ENCODE data around the gene CST1.
"Not testable (repeated sequence)": the region's sequence is repeated elsewhere in the genome, so short reads cannot be mapped to it uniquely, and the experiment has no call there.

The CST1 gene

DNA sequence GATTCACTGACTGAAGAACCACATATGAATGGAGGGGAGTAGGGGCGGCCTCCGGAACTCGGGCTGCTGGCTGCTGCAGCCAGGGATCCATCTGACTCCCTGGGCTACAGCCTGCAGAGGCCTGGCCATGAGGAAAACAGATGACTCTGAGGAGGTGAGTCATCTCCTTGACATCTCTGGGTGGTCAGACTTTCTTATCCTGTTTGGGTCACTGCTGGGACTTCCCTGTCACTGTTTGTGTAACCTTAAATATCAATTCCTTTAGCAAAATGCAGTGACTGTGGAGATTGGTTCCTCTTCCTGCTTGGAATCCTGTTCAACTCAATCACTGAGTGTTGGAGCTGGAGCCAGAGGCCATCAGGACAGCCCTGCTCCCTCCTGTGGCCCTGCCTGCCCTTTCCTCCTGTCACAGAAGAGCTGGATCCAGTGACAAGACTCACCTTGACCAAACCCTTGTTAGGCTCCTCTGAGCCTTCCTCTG lies 4.4 kb upstream of the CST1 start:
- not testable (repeated sequence) for DNase-seq (ENCODE audit: low read depth in 2 of 3, low spot score in 2 of 3)

DNA sequence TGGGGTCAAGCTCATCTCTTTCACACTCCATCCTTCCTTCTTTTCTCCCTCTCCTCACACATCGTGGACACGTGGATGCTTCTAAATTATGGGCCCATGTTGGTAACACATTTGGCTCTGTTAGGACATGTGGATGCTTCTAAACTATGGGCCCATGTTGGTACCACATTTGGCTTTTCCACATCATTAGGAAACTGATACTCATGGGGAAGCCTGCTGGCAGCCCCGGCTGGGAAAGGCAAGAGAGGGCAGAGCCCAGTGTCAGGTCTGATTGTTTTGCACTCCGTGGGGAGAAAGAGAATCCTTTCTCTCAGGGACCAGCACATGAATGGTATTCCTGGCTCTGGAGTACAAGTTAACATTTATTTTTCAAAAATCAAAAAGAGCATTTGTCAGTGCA lies 4.0 kb upstream of the CST1 start:
- DNase-seq (ENCODE audit: low read depth in 2 of 3, low spot score in 2 of 3), result no peak

DNA sequence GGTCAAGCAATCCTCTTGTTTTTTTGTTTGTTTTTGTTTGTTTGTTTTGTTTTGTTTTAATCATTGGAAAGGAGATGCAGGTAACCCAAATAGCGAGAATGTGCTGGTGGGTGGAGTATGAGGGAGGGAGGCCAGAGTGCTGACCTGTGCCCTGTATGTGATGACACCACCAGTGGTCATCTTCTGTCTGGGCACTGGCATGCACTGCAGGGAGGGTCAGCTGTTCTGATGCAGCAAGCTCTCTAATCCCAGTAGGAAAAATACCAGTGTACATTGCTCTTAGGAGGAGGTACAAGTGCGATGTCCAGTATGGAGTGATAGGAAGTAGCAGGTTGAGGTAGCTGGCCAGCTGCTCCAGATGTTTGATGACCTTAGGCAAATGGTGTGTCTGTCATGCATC lies 2.9 kb upstream of the CST1 start:
- no peak for DNase-seq (ENCODE audit: low read depth in 2 of 3, low spot score in 2 of 3)

DNA sequence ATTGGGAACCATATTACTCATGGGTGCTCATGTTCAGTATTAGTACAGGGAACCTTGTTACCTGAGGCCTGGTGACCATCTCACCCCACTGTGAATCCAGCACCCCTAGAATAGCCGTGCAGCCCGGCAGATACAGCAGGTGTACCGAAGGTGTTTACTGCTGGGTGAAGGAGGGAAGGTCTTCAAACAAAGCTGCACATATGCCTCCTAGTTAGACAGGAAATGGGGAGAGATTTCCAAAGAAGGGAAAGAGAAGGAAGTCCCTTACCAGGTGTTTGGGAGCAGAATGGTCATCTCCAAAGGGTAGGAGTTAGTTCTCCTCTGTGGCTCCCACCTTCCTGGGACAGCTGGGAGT lies 2.4 kb upstream of the CST1 start:
- DNase-seq (ENCODE audit: low read depth in 2 of 3, low spot score in 2 of 3), result no peak

DNA sequence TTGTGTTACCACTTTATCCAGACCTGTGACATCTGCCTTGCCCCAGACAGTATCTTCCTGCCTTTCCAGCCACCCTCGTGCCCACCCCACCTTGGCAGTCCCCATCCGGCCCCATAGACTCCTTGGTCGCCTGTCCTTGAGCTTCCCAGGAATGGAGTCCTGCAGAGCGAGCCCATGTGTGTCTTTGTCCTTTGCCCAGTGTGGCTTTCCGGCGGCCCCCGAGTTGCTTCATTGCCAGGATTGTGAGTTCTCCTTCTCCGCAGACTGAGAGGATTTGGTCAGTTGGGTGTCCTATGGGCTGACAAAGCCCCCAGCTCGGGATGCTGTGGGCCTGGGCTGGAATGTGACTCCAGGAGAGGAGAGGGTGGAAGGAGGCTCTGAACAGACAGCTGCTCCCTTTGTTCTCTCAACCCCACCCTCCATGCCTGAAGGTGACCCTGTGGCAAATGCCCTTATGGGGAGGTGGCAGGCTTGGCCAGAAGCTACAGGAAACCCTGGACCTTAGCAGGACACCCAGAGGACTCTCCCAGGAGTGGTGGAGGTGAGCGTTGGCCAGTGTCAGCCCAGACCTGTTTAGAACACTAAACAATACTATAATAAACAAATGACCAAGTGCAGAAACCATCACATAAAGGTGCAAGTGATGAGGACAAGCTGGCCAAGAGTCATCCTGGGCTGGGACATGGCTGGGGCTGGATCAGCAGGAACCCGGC lies 1.9 kb upstream of the CST1 start:
- DNase-seq (ENCODE audit: low read depth in 2 of 3, low spot score in 2 of 3), result no peak

DNA sequence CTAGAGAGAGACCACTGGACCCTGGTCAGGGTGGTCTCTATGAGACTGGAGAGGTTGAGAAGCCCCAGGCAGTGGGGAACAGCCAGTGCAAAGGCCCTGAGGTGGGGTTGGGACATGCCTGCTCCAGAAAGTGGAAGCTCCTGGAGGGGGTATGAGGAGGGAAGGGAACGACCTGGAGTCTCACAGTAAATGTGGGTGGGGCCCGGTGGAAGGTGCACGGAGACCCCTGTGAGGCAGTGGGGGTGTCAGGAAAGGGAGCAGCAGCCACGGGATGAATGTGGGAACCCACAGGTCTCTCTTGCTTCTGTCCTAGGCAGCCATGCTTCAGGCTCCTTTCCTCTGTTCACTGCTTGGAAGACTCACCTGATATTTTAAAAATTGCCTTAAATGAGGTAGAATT lies 1.3 kb upstream of the CST1 start:
- DNase-seq (ENCODE audit: low read depth in 2 of 3, low spot score in 2 of 3), result no peak

DNA sequence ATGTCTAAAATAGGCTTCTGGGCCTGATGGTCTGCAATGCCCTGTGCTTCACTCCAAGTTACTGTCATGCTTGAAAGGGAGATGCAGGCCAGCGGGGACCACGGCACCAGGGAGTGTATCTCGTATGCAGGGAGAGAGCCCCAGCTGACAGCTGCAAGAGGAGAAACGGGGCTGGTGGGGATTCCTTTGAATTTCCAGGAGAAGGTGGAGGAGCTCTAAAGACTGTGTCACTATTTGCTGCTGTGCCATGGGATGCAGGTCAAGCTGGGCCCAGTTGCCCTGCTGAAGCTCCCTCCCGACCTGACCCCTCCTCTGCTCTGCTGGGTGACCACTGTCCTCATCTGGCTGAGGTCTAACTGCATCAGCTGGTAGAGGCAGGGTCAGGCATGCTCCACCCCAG lies 989 bp downstream of the CST1 start:
- DNase-seq (ENCODE audit: low read depth in 2 of 3, low spot score in 2 of 3), result no peak

DNA sequence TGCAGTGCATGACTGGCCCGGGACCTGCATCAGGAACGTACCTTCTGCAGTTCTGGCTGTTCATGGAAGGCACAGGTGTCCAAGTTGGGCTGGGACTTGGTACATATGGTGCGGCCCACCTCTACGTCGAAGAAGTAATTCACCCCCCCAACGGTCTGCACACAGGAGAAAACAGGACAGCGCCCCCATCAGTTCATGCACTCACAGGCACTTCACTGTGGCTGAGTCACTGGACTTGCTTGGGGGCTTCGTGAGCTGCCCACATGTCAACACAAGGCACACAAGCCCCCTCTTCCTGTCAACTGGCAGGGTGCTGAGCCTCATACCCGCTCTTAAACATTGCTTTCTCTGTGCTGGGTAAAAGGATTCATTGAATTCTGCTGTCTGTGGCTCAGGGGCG lies 1.8 kb downstream of the CST1 start:
- DNase-seq (ENCODE audit: low read depth in 2 of 3, low spot score in 2 of 3), result not testable (repeated sequence)

DNA sequence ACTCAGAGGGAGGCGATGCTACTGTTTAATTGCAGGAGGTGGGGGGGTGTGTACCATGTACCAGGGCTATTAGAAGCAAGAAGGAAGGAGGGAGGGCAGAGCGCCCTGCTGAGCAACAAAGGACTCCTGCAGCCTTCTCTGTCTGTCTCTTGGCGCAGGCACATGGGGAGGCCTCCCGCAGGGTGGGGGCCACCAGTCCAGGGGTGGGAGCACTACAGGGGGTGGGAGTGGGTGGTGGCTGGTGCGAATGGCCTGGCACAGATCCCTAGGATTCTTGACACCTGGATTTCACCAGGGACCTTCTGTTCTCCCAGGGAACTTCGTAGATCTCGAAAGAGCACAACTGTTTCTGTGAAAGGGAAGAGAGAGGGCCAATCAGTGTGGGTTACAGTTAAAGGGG lies 3.2 kb downstream of the CST1 start:
- not testable (repeated sequence) for DNase-seq (ENCODE audit: low read depth in 2 of 3, low spot score in 2 of 3)

DNA sequence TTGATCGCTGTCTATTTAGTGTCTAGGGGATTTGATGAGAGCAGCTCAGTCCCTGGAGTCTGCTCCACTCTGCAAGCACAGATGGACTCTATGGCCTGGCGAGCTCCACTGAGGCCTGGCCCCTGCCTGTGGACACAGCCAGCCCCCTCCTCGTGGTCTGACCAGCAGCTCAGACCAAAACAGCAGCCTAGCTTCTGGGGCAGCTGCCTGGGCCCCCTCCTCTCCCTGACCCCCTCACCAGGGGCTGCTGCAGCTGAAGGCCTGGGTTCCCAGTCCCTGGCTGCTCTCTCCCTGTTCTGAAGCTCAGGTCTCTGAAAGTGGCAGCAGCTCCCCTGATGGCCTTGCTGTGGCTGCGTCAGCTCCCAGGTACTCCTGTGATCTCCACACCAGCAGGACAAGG lies 3.6 kb downstream of the CST1 start:
- not testable (repeated sequence) for DNase-seq (ENCODE audit: low read depth in 2 of 3, low spot score in 2 of 3)

DNA sequence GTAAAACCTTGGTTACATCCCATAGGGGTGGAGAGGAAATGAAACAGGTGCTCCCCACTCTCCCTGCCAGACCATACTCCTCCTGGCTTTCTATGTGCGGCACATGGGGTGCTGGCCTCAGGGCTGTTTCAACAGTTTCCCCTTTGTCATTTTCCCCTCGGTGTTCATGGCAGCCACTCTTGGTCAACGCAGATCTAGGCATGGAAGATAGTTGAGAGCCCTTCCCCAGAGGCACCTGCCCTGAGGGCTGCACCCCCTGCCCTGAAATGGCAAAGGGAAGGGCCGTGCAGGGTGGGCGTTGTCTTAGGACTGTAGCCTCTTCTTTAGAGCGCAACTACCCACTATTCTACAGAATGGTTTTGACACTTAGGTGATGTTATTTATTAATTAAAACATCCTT lies 4.4 kb downstream of the CST1 start:
- no peak for DNase-seq (ENCODE audit: low read depth in 2 of 3, low spot score in 2 of 3)

DNA sequence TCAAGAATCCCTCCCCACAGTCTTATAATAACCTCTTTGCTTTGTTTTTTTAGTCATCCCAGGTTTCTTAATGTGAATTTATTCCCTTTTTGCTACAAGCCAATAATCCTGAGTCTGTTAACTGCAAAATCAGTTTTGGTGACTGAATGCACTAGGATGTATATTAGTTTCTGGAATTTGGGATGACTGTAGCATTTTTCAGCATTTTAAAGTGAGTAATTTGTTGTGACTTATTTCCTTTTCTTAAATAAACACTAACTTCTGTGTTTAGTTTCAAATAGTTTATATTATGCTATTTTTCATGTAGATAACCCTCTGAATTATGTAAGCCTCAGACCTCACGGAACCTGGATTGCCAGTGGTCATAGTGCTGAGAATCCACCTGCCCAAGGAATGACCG lies 5.5 kb downstream of the CST1 start:
- DNase-seq (ENCODE audit: low read depth in 2 of 3, low spot score in 2 of 3), result no peak

DNA sequence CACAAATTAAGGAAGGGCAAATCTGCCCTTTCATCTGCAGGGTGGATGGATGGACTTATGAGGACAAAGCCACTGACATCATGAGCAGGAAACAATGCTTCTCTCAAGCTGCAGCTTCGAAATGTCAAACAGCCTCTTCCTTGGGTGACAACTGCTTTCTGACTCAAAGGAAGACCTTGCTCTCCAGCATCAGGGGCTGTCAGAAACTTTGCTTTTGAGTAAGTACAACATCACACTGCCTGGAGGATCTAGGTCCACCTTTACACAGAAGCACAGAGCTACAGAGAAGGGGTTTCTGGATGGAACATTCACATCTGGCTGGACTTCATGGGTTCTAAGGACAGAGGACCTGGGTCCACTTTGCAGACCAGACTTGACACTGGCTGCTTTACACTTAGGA lies 5.9 kb downstream of the CST1 start:
- DNase-seq (ENCODE audit: low read depth in 2 of 3, low spot score in 2 of 3), result no peak

DNA sequence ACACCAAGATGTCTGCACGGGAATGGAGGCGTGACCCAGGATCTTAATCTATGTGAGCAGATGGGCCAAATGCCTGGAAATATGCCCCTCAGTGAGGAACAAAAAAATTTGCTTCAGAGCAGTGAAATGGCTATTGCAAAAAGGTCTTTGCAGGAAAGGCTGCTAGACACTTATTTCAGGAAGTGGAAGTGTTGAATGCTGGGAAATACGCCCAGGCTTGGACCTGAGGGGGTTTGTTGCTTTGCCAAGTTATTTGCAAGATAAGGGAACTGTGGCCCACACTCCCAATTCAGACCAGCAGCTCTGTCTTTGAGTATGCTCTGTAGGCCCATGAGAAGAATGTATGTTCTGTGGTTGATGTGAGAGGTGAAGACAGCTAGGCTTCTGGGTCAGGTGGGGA lies 15.3 kb downstream of the CST1 start:
- DNase-seq (ENCODE audit: low read depth in 2 of 3, low spot score in 2 of 3), result not testable (repeated sequence)

DNA sequence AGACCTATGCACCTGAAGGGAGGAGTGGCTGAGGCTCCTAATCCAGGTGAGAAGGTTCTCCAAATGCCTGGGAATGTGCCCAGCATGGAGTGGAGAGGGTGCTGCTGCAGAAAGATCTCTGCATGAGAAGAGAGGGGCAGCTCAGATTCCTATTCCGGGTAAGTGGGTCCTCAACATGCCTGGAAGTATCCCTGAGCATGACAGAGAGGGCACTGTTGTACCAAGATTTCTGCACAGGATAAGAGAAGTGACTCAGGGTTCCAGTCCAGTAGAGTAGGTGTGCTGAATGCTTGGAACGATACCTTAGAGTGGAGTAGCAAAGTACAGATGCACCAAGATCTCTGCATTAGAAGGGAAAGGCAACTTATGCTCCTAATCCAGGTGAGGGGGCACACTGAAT lies 15.8 kb downstream of the CST1 start:
- DNase-seq (ENCODE audit: low read depth in 2 of 3, low spot score in 2 of 3), result not testable (repeated sequence)

DNA sequence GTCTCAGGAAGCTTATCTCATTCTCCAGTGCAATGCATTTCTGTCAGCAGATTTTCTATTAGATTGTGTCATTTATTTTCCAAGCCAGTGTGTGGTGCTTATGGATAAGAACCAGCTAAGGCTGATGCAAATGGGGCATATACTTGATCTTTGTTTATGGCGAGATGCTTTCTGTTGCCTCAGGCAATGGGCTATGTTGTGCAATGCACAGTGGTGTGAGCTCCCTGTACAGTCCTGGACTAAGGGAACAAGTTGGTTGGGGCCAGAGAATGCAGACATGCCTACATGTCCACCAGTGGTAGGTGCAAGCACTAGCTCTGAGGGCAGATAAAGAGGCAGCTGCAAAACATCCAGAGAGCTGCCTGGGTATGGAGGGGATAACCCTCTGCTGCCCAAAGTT lies 16.3 kb downstream of the CST1 start:
- not testable (repeated sequence) for DNase-seq (ENCODE audit: low read depth in 2 of 3, low spot score in 2 of 3)

DNA sequence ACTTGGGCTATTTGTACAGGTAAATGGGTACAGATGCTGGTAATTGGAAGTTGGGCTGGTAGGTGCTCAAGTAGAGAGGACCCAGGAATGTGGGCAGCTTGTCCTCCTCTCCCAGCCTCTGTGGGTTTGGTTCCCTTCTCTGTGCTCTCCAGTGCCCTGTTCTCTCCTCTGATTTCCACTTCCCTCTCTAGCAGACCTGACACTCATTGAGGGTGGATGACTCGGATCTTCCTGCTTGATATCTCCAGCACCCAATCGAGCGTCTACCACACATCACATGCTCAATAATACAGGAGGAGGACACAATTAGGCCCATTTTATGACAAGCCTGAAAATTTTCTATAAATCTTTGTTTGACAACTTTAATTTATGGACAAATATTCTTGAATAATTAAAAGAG lies 23.7 kb downstream of the CST1 start:
- no peak for DNase-seq (ENCODE audit: low read depth in 2 of 3, low spot score in 2 of 3)

DNA sequence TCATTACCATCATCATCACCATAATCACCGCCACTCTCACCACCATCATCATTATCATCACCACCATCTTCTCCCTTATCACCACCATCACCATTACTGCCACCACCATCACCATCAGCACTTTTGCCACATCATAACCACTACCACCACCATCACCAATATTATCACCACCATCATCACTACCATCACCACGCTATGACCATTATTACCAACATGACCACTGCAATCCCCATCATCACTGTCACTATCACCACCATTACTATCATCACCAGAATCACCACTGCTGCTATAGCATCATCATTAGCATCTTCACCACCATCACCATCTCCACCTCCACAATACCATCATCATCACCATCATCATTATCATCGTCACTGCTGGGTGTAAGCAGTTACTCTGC lies 25.6 kb downstream of the CST1 start:
- no peak for DNase-seq (ENCODE audit: low read depth in 2 of 3, low spot score in 2 of 3)

DNA sequence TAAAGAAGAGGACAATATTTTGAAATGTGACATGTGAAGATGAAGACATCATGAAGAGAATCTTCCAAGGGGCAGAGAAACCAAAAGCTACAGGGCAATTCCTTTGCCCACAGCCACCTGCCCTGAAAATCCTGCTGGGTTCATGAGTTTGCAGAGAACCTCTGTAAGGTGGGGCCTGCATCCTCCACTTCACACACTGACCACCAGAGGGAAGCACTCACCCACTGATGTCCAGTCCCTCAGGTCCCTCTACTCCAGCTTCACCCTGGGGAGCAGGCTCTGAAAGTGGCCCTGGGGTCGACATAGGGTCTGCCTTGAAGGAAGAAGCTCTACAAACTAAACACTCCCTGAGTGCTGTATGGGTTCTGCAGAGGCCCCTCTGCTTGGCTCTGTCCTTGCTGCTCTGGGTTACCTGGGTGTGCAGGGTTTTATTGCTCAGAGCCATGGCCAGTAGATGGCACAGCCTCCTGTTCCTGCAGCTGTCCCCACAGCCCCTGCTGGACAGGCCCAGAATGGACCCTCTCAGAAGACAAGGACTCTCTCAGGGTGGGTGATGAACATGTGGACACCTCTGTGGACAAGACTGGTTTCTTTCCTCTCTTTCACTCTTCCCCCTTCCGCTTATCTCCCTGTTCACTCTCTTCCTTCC lies 27.0 kb downstream of the CST1 start:
- peak in 1 of 3 experiments; percentile 6 for DNase-seq (ENCODE audit: low read depth in 2 of 3, low spot score in 2 of 3)

DNA sequence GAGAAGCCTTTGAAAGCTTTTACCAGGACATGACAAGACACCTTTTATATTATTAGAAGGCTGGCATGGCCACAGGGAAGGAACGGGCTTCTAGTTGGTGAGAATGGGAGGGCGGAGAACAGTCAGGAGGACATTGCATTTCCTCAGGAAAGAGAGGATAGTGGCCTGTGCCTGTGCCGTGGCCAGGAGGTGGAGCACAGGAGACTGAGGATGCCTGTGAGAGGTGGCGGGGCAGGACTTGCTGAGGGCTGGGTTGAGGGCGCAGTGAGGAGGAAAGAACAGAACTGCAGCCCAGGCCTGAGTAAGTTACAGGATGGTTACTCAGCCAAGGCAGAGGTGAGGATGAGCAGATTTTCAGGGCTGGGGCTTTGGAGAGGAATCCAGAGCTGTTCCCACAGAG lies 27.9 kb downstream of the CST1 start:
- not testable (repeated sequence) for DNase-seq (ENCODE audit: low read depth in 2 of 3, low spot score in 2 of 3)

DNA sequence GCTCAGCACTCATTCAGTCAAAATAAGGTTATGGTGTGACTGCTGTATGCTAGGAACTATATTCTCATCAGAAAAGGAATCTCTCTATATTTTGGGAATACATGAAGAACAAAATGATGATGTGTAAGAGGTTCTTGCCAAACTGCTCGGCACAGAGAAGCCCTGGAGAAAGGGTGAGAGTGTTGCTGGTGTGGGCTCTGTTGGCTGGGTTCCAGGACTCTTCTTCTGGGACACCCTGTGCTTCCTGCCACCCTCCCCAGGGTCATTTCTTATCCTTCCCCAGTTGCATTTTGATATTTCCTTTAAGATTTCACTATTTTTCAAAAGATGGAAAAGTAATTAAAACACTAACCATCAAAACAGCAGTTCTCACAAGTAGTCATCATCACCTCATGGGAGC lies 28.8 kb downstream of the CST1 start:
- no peak for DNase-seq (ENCODE audit: low read depth in 2 of 3, low spot score in 2 of 3)

DNA sequence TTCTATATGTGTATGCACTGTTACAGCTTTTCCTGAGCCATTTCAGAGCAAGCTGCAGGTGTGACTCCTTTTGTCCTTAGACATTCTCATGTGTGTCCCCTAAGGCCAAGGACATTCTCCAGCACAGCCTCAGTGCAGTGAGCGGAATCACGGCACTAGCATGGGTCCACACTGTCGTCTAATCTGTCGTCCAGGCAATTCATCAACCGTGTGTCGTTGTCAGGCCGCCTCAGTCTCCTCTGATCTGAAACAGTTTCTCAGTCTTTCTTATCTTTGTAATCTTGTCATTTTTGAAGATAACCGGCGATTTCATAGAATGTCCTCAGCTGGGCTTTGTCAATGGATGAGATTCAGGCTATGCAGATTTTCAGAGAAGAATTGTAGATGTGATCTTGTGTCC lies 31.4 kb downstream of the CST1 start:
- DNase-seq (ENCODE audit: low read depth in 2 of 3, low spot score in 2 of 3), result not testable (repeated sequence)

DNA sequence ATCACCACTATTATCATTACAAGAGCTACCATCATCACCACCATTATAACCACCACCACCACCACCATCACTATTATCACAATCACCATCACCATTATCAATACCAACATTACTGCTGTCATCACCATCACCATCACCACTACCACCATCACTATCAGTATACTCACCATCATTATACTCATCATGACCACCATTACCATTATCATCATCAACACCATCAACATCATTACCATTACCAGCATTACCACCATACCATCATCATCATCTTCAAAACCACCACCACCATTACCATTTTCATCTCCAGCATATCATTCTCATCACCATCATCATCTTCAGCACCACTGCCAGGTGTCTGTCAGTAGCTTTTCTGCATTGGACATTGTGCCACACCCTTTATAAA lies 39.0 kb downstream of the CST1 start:
- not testable (repeated sequence) for DNase-seq (ENCODE audit: low read depth in 2 of 3, low spot score in 2 of 3)
